K562 (cell line): Measurements from ENCODE around the gene LILRA2. TPM values are rescaled to one million over a fixed set of nuclear protein-coding genes. Genes with fewer than 3 reads are reported as not detected.

Experiments used
- CCNT2 ChIP-seq: IDR thresholded peaks from 2 replicates; pipeline ENCODE4 v1.6.1; 2011; ENCODE audit warnings: borderline replicate concordance, low read depth, mild to moderate bottlenecking, moderate library complexity, mixed read lengths, low read length; ENCODE audit not compliant: insufficient read length; ENCODE audit errors: extremely low read depth
- FOXO4 ChIP-seq: fragments of 450-650 bp; formaldehyde crosslinking; IDR thresholded peaks from 2 replicates; pipeline ENCODE4 v1.4.0; 2020; ENCODE audit warnings: mild to moderate bottlenecking, moderate library complexity
- GATAD2A ChIP-seq: fragments of 450-650 bp; IDR thresholded peaks from 2 replicates; pipeline ENCODE4 v1.6.1; 2017
- MCM3 ChIP-seq: fragments of 450-650 bp; IDR thresholded peaks from 2 replicates; pipeline ENCODE4 v1.6.1; 2016
- NBN ChIP-seq: fragments of 450-650 bp; IDR thresholded peaks from 2 replicates; pipeline ENCODE4 v1.6.1; 2016; ENCODE audit warnings: low read depth, mild to moderate bottlenecking
- NR4A1 ChIP-seq, 2 experiments: fragments of 250-450 bp in 1 of 2; fragments of 450-650 bp in 1 of 2; sonication (Bioruptor Pico) in 1 of 2; IDR thresholded peaks; 2 replicates each; pipeline versions ENCODE4 v1.4.0 to v1.6.1; 2016 to 2020; ENCODE audit warnings: mild to moderate bottlenecking in 2 of 2, missing compliant biosample characterization in 1 of 2, missing genetic modification characterization in 1 of 2, moderate library complexity in 1 of 2
- SFPQ ChIP-seq: fragments of 200-400 bp; formaldehyde crosslinking; IDR thresholded peaks from 2 replicates; pipeline ENCODE4 v1.6.1; 2017; ENCODE audit warnings: mild to moderate bottlenecking, low read depth, low read length, moderate library complexity
- SMAD4 ChIP-seq: fragments of 250-450 bp; sonication (Bioruptor Pico); conservative IDR thresholded peaks from 2 replicates; pipeline ENCODE4 v1.8.0; 2021; ENCODE audit warnings: inconsistent platforms, mild to moderate bottlenecking, moderate library complexity
- SPI1 ChIP-seq: IDR thresholded peaks from 2 replicates; pipeline ENCODE4 v1.6.1; 2011; ENCODE audit warnings: low read depth, low read length, control low read depth, borderline replicate concordance
- STAT6 ChIP-seq: sonication (generic); formaldehyde crosslinking; IDR thresholded peaks from 2 replicates; pipeline ENCODE4 v1.8.1; 2023; ENCODE audit warnings: mild to moderate bottlenecking, missing genetic modification reagents
- TBP ChIP-seq: optimal IDR thresholded peaks from 2 replicates; pipeline ENCODE3; 2011; ENCODE audit warnings: low read depth, low read length, improper control_type of control experiment
- TCF7 ChIP-seq: sonication (generic); IDR thresholded peaks from 2 replicates; pipeline ENCODE4 v1.6.1; 2016; ENCODE audit warnings: antibody characterized with exemption, borderline replicate concordance
- TRIM24 ChIP-seq, 2 experiments: fragments of 450-650 bp; IDR thresholded peaks; 2 replicates each; pipeline ENCODE4 v1.6.1; 2016
- ZBTB49 ChIP-seq: sonication (generic); formaldehyde crosslinking; IDR thresholded peaks from 2 replicates; pipeline ENCODE4 v1.8.0; 2022; ENCODE audit warnings: missing genetic modification reagents, mild to moderate bottlenecking, borderline replicate concordance
- ZFP91 ChIP-seq: sonication (generic); formaldehyde crosslinking; IDR thresholded peaks from 2 replicates; pipeline ENCODE4 v1.8.0; 2022; ENCODE audit warnings: mild to moderate bottlenecking, missing genetic modification reagents
- ZNF347 ChIP-seq: fragments of 450-650 bp; formaldehyde crosslinking; IDR thresholded peaks from 2 replicates; pipeline ENCODE4 v1.4.0; 2020; ENCODE audit warnings: low read depth, mild to moderate bottlenecking, moderate library complexity
- ZNF431 ChIP-seq: sonication (generic); formaldehyde crosslinking; IDR thresholded peaks from 2 replicates; pipeline ENCODE4 v1.8.0; 2022; ENCODE audit warnings: mild to moderate bottlenecking, missing genetic modification reagents
- ZNF561 ChIP-seq: fragments of 450-650 bp; formaldehyde crosslinking; conservative IDR thresholded peaks from 2 replicates; pipeline ENCODE4 v1.4.0; 2020; ENCODE audit warnings: mild to moderate bottlenecking, moderate library complexity
- polyA plus RNA-seq, 8 experiments: library from polyadenylated mRNA; depleted of rRNA in 4 of 8; stranded (reverse) in 5 of 8; unstranded in 3 of 8; fragments of >200 nt; fragmentation: Nextera tagmentation in 2 of 8; fragmentation: Illumina TruSeq in 1 of 8; extraction: Ambion mirVana in 2 of 8; extraction: Trizol in 1 of 8; gene quantifications; 2 replicates each; pipeline versions ENCODE4 v1.2.1 to v1.2.3, GENCODE V29; 2011 to 2014; ENCODE audit warnings: inconsistent platforms in 1 of 8, missing spikeins in 1 of 8
- total RNA-seq, 7 experiments: library from RNA; depleted of rRNA in 6 of 7; stranded (reverse); fragments of >200 nt in 6 of 7; fragmentation: Illumina TruSeq in 2 of 7; extraction: Trizol in 2 of 7; gene quantifications; 2 replicates each; pipeline versions ENCODE4 v1.2.1 to v1.2.3, GENCODE V29; 2011 to 2021; ENCODE audit warnings: low replicate concordance in 1 of 7

LILRA2 gene
- total and polyA plus RNA-seq, 9 of the 15 experiments (the other 6 are each of a cell fraction or from before 2014, with no cell fraction given) = 0.32 to 2.1 (median 0.96) TPM

GRCh38 chr19:54572696-54573311 is 786 bp upstream of the LILRA2 start (continued):
- TF ChIP-seq SFPQ (no peak), ZNF431 (CRISPR knock-in tag) (no peak), STAT6 (CRISPR knock-in tag) (no peak), TCF7 (no peak), SMAD4 (CRISPR knock-in tag) (no peak), CCNT2 (no peak), NBN (no peak), ZBTB49 (no peak), ZFP91 (no peak), GATAD2A (no peak), ZNF561 (CRISPR knock-in tag) (no peak), MCM3 (no peak), NR4A1 (CRISPR knock-in tag; IDR thresholded peaks at IDR 0.05) (no peak), NR4A1 (tag; IDR thresholded peaks at IDR 0.05) (no peak), TBP (no peak), TRIM24 (IDR thresholded peaks at IDR 0.05) (peak in 1 of 2 experiments; percentile 52; a peak in 1 of 4 replicates), SPI1 (peak; percentile 91), ZNF347 (CRISPR knock-in tag) (no peak), FOXO4 (no peak)
